GM19099 (cell line): Measurements from ENCODE around the gene MSH2.

Source experiments
- POLR2A ChIP-seq: IDR thresholded peaks from 3 replicates; pipeline ENCODE4 v1.6.1; 2011; ENCODE audit warnings: low read depth; ENCODE audit not compliant: insufficient read length; ENCODE audit errors: extremely low read depth

Gene MSH2

GRCh38 chr2:47460766-47461165, 57.8 kb downstream of the MSH2 start:
- TF ChIP-seq POLR2A, result no peak

GRCh38 chr2:47471429-47472116, 68.6 kb downstream of the MSH2 start:
- TF ChIP-seq POLR2A, result no peak

GRCh38 chr2:47479863-47480262, 76.9 kb downstream of the MSH2 start:
- TF ChIP-seq POLR2A, result no peak

- no peak for TF ChIP-seq POLR2A
These were observed 80.2 kb downstream of the MSH2 start for GRCh38 chr2:47483191-47483590.

GRCh38 chr2:47484396-47484795, 81.4 kb downstream of the MSH2 start:
- no peak for TF ChIP-seq POLR2A

- TF ChIP-seq POLR2A, result no peak
These were observed 82.2 kb downstream of the MSH2 start for GRCh38 chr2:47485177-47485576.

GRCh38 chr2:47485751-47486300, 82.9 kb downstream of the MSH2 start:
- no peak for TF ChIP-seq POLR2A

GRCh38 chr2:47486841-47487497, 84.0 kb downstream of the MSH2 start:
- TF ChIP-seq POLR2A, result no peak

- no peak for TF ChIP-seq POLR2A
These were observed 84.5 kb downstream of the MSH2 start for GRCh38 chr2:47487498-47487875.

GRCh38 chr2:47488870-47489584, 86.1 kb downstream of the MSH2 start:
- no peak for TF ChIP-seq POLR2A

- no peak for TF ChIP-seq POLR2A
These were observed 87.5 kb downstream of the MSH2 start for GRCh38 chr2:47490406-47490805.

GRCh38 chr2:47493317-47494035, 90.5 kb downstream of the MSH2 start:
- no peak for TF ChIP-seq POLR2A

- TF ChIP-seq POLR2A, result no peak
These were observed 91.5 kb downstream of the MSH2 start for GRCh38 chr2:47494267-47495130.

GRCh38 chr2:47497843-47498460, 95.0 kb downstream of the MSH2 start:
- TF ChIP-seq POLR2A, result no peak

GRCh38 chr2:47499093-47499492, 96.1 kb downstream of the MSH2 start:
- no peak for TF ChIP-seq POLR2A
